Right lobe of liver (tissue), 6 donors: ENCODE measurements around the gene GABRR2. TPM values are rescaled to one million over a fixed set of nuclear protein-coding genes. Genes with fewer than 3 reads are reported as not detected.

Source experiments
- ATAC-seq, 4 donors: fragments of 200-7000 bp; cut with Tn5 transposase; one replicate each; pipeline ENCODE4 v1.9.1; 2020; ENCODE audit warnings: mild to moderate bottlenecking in 4 of 4, moderate library complexity in 4 of 4
- DNase-seq, 3 donors: peaks; one replicate each; pipeline ENCODE4 v3.0.0-alpha.2; 2020
- H3K27ac ChIP-seq, 3 donors: fragments of 200-600 bp; one replicate each; pipeline ENCODE4 v1.8.0; 2022
- H3K27me3 ChIP-seq, 2 donors: fragments of 200-600 bp; one replicate each; pipeline ENCODE4 v1.8.0; 2022
- H3K36me3 ChIP-seq, 4 donors: fragments of 200-600 bp; sonication (generic) in 1 of 4; one replicate each; pipeline versions ENCODE4 v1.5.1 to v1.8.0; 2017 to 2022; ENCODE audit warnings: control low read depth in 1 of 4
- H3K4me1 ChIP-seq, 4 donors: fragments of 200-600 bp; sonication (generic) in 1 of 4; one replicate each; pipeline versions ENCODE4 v1.5.1 to v1.8.0; 2017 to 2022; ENCODE audit warnings: control low read depth in 1 of 4
- H3K4me3 ChIP-seq, 3 donors: fragments of 200-600 bp; one replicate each; pipeline ENCODE4 v1.8.0; 2022
- H3K9me3 ChIP-seq, 4 donors: fragments of 200-600 bp; sonication (generic) in 1 of 4; one replicate each; pipeline versions ENCODE4 v1.5.1 to v1.8.0; 2017 to 2022; ENCODE audit warnings: control low read depth in 1 of 4
- POLR2A ChIP-seq: fragments of 450-650 bp; IDR thresholded peaks from one replicate; pipeline ENCODE4 v1.6.1; 2017; ENCODE audit warnings: antibody characterized with exemption, mild to moderate bottlenecking
- WGBS: methylation state at CpG from one replicate; pipeline ENCODE4 v1.1.6; 2018; ENCODE audit warnings: low coverage, low lambda C conversion rate; ENCODE audit not compliant: insufficient coverage; ENCODE audit errors: missing lambda C conversion rate; 5-methylcytosine and 5-hydroxymethylcytosine counted together
- intact Hi-C, 2 donors: fragments of 100-400 bp; cut with DNase I; formaldehyde crosslinking; loops; one replicate each; pipeline versions ENCODE4 v1.11.2 to v1.14.1; 2022
- total RNA-seq, 6 experiments: library from RNA; depleted of rRNA in 2 of 6; stranded (reverse); fragments of >200 nt in 2 of 6; fragmentation: NEBNext Ultra II Directional in 3 of 6; extraction: Animal tissue kit (Norgen Biotek cat#: 25700) in 3 of 6; gene quantifications; one replicate each; pipeline versions ENCODE4 v1.1.0 to v1.2.4, GENCODE V29; 2016 to 2023
- TF ChIP-seq, protein P1 (sequence below), 4 donors: fragments of 200-600 bp in 3 of 4; fragments of 450-650 bp in 1 of 4; IDR thresholded peaks; one replicate each; pipeline versions ENCODE4 v1.5.1 to v1.8.0; 2016 to 2022; ENCODE audit warnings: antibody characterized with exemption in 4 of 4, mild to moderate bottlenecking in 2 of 4
- donor health status: DM: no; HTN: yes; CAD: no.
- donor health status: DM: no; HTN: no; CAD: no.
- donor health status: DM: no; HTN: no; CAD: no.
- donor health status: DM: no; HTN: yes; CAD: no.
- donor health status: DM: no; HTN: yes; CAD: no.

GABRR2 gene
- total RNA-seq, 6 experiments from 2014 or later: 0.20 to 1.2 (median 0.56) TPM

DNA sequence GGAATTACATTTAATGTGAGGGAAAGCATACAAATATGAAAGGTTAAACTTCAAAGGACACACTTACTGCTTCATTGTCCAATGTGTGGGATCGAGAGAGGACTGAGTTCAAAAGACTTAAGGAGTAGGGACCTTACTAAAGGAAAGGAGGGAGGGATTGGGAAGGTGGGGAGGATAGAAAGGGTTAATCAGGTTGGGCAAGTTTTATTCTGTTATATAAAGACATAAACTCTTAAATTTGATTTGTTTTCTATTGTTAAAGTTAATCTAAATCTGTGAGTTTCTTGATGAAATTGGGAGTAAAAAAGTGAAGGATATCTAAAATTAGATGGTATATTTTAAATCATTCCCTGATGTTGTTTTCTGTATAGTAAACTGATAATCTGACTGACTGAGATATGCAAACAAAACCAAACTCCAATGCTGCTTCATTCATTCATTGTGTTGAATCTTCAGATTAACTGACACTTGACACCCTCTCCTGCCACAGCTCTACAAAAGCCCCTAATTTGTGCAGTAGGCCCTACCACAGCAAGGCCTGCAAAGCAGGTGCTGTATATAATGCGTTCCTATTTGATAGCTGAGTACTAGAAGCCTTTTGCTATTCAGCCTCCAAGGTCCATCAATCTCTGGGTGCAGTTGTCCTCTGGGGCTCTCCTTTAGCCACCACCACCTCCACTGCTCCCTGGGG, 38.7 kb upstream of the GABRR2 start:
- H3K4me3 ChIP-seq: no peak overlapping the region
- peaks cover 0 to 20% (median 3%) of the 10 kb centered on the region in 4 donors for H3K4me1 ChIP-seq
- ATAC-seq (no peak), DNase-seq (no peak)
- no peaks in the 10 kb centered on the region for H3K9me3 ChIP-seq
- intact Hi-C loops: no loop called here
- H3K36me3 ChIP-seq: no peaks in the 10 kb centered on the region
- no peak for TF ChIP-seq POLR2A
- TF ChIP-seq, protein P1, sequence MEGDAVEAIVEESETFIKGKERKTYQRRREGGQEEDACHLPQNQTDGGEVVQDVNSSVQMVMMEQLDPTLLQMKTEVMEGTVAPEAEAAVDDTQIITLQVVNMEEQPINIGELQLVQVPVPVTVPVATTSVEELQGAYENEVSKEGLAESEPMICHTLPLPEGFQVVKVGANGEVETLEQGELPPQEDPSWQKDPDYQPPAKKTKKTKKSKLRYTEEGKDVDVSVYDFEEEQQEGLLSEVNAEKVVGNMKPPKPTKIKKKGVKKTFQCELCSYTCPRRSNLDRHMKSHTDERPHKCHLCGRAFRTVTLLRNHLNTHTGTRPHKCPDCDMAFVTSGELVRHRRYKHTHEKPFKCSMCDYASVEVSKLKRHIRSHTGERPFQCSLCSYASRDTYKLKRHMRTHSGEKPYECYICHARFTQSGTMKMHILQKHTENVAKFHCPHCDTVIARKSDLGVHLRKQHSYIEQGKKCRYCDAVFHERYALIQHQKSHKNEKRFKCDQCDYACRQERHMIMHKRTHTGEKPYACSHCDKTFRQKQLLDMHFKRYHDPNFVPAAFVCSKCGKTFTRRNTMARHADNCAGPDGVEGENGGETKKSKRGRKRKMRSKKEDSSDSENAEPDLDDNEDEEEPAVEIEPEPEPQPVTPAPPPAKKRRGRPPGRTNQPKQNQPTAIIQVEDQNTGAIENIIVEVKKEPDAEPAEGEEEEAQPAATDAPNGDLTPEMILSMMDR (IDR thresholded peaks at IDR 0.05): no peak
- 80% methylated on average over 2 of the region's 2 CpGs for WGBS
- H3K27ac ChIP-seq: peak overlapping the region in 1 of 3 donors; percentile 99
- no peaks in the 10 kb centered on the region for H3K27me3 ChIP-seq

DNA sequence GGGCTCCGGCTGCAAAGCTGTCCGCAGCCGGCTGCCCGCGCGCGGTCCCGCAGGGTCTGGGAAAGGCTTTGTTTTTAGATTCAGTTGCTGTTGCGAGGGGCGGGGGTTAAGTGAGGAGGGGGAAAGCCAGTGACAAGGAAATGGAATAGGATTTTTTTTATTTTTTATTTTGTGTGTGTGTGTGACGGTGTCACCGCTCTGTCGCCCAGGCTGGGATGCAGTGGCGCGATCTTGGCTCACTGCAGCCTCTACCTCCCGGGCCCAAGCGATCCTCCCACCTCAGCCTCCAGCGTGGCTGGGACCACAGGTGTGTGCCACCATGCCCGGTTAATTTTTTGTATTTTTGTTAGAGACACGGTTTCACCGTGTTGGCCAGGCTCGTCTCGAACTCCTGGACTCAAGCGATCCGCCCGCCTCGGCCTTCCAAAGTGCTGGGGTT, 38.0 kb upstream of the GABRR2 start:
- 47% methylated on average over 25 of the region's 27 CpGs for WGBS
- DNase-seq (no peak), ATAC-seq (no peak)
- peak overlapping the region; percentile 98 to 99 (median 98) for H3K27ac ChIP-seq
- intact Hi-C loops: no loop called here
- no peaks in the 10 kb centered on the region for H3K27me3 ChIP-seq
- no peak for TF ChIP-seq POLR2A
- TF ChIP-seq, protein P1 (IDR thresholded peaks at IDR 0.05): no peak
- H3K4me3 ChIP-seq: peak overlapping the region; percentile 90 to 96 (median 93)
- H3K4me1 ChIP-seq: peaks cover 0 to 21% (median 3%) of the 10 kb centered on the region in 4 donors
- H3K36me3 ChIP-seq: no peaks in the 10 kb centered on the region
- H3K9me3 ChIP-seq: no peaks in the 10 kb centered on the region

DNA sequence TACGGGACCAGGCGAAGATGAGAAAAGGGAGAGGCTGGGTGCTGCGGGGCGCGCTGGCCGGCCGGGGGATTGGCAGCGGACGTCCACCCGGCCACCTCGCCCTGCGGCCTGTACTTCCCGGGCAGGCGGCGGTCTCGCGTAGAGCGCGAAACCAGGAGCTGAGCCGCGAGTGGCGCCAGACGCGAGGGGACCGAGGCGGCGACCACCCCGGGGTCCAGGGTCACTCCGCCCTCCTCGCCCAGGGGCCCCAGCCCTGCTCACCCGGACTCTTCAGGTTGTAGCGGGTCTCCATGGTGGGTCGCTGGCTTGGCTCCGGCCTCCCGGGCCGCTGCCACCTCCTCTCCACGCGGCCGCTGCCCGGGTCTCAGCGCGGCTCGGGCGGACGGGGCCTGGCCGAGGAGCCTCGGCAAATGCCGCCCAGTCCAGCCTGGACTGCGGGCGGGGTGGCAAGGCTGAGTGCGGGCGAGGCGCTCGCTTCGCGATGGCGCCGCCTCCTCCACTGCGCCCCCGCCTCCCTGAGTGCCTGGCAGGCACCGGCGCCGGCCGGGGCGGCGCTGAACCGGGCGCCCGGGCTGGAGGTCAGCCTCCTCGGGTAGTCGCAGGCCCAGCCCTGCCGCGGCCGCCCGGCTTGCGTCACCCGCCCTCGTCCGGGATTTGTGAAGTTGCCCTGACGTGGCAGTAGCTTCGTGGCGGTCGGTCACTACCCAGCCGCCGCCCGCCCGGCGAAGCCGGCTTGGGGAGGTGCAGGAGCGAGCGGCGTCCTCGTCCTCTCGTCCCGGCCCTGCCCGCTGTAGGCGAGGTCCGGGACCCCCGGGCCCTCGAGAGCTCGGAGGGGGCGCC, 37.4 kb upstream of the GABRR2 start, which contains the start of gene UBE2J1:
Gene UBE2J1 (minus strand): TSS at position 445 of the 840 bp plus-strand sequence. CDS start 153 bp downstream, at position 292.
- Histone ChIP-seq H3K27me3 (no peaks in the 10 kb centered on the region), H3K4me1 (peaks cover 0 to 27% (median 3%) of the 10 kb centered on the region in 4 donors), H3K27ac (peak within 1 kb of the TSS; percentile 98 to 99 (median 98)), H3K36me3 (no peaks in the 10 kb centered on the region), H3K4me3 (peak within 1 kb of the TSS; percentile 90 to 96 (median 93)), H3K9me3 (no peaks in the 10 kb centered on the region)
- TF ChIP-seq POLR2A: peak; percentile 99
- TF ChIP-seq, protein P1 (IDR thresholded peaks at IDR 0.05): no peak
- ATAC-seq: peak; percentile 90 to 97 (median 94)
- WGBS: 0% methylated on average over 7 of the region's 102 CpGs
- peak; percentile 98 for DNase-seq
- intact Hi-C loops: no loop called here

DNA sequence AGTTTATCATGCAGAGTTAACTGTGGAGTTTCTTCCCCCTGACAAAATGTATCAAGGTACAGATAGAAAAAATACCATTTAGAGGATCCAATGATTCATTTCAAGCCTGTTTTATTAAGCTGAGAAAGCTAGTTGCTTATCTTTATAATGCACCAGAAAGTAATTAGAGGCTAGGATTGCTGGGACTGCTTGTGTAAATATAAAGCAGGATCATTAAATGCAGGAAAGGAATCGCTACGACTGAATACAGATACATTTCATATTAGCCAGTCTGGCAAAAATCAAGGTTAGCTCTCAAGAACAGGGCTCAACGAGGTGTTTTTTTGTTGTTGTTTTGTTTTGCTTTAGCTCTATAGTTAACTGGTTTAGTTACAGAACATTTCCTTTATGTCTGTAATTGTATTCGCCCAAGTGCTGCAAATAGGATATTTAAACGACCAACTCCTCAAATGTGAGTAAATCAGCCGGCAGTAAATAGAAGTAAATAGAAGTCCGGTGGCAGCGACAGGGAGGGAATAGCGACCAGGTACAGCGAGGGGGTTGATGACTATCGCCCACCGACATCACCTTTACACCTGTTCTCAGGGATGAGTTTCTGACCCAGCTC, 36.7 kb upstream of the GABRR2 start:
- WGBS: 2% methylated on average over 10 of the region's 12 CpGs
- Histone ChIP-seq H3K4me1 (peaks cover 0 to 31% (median 3%) of the 10 kb centered on the region in 4 donors), H3K9me3 (no peaks in the 10 kb centered on the region)

More for the DNA sequence above, 36.7 kb upstream of the GABRR2 start:
- Histone ChIP-seq H3K4me3 (peak overlapping the region; percentile 90 to 96 (median 93)), H3K36me3 (no peaks in the 10 kb centered on the region), H3K27ac (peak overlapping the region; percentile 98 to 99 (median 98)), H3K27me3 (no peaks in the 10 kb centered on the region)
- DNase-seq: no peak
- TF ChIP-seq, protein P1 (IDR thresholded peaks at IDR 0.05): no peak
- no peak for TF ChIP-seq POLR2A
- ATAC-seq: no peak
- intact Hi-C loops: no loop called here
